Left renal cortex interstitium (tissue), 4 donors: ENCODE results near the gene RGS14. TPM values are rescaled to one million over a fixed set of nuclear protein-coding genes. Genes with fewer than 3 reads are reported as not detected.
"Not testable (repeated sequence)": the region's sequence is repeated elsewhere in the genome, so short reads cannot be mapped to it uniquely, and the experiment has no call there.

Experiments
- DNase-seq, 4 donors: peaks; one replicate each; pipeline ENCODE4 v3.0.0-alpha.2; 2013; ENCODE audit warnings: low read depth in 4 of 4, low spot score in 2 of 4, missing footprints in 1 of 4
- polyA plus RNA-seq, 4 donors: library from polyadenylated mRNA; unstranded; fragments of 120-200 nt; gene quantifications; one replicate each; pipeline ENCODE4 v1.2.1, GENCODE V29; 2013; ENCODE audit not compliant: insufficient read length in 4 of 4

RGS14 gene
- polyA plus RNA-seq, 4 donors, result 9.5 to 24.9 (median 16.9) TPM

DNA sequence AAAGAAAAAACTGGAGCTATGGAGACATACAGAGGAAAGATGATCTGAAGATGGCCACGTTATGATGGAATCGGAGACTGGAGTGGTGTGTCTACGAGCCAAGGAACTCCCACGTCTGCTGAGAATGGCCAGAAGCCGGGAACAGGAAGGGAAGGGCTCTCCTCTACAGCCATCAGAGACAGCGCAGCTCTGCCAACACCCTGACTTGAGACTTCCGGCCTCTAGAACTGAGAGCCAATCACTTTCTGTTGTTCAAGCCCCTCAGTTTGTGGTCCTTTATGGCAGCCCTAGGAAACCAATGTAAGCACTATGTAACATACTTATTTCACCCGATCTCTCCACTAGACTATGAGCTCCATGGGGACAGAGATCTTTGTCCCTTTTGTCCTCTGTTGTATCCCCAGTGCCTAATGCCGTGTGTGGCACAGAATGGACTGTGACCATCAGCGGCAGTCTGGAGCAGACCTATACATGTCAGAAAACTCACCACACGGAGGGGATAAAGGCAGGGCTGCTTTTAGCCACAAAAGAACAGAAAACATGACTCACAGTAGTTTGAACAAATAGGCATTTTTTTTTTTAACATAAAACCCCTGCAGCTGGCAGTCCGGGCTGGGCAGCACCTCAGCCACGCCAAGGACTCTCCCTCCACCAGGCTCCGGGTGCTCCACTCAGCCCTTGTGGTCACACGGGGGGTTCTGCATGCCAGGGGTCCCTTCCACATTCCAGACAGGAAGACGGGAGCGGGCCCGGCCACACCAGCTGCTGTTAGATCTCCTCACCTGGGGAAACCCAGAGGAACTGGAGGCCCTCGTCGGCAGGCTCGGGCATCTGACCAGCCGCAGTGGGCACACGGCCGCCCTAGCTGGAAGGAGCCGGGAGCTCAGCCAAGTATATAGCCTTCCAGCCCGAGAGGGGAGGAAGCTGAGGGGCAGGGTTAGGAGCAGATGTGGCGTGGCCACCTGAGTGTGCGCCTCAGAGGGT, 29.9 kb upstream of the RGS14 start:
- DNase-seq, result no peak

DNA sequence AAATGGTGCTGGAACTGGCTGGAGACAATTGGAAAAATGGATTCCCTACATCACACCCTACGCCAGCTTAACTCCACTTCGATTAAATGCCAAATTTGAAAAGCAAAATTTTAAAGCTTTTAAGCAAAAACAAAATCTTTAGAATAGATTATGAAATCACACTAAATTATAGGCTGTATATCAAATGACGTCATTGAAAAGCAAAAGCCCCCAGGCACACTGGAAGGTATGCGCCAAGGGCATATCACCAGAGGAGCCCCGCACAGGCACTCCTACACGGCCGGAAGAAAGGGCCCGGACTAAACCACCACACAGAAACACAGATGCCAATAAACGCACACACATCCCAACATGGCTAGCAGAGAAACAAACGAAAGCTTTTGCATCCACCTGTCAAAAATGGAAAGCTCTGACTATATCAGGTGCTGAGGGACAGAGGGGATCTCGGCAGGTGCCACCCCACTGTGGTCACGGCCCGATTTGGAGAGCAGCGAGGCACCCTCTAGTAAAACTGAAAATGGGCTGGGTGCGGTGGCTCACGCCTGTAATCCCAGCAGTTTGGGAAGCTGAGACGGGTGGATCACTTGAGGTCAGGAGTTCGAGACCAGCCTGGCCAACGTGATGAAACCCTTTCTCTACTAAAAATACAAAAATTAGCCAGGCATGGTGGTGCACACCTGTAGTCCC, 29.0 kb upstream of the RGS14 start:
- DNase-seq, result no peak

DNA sequence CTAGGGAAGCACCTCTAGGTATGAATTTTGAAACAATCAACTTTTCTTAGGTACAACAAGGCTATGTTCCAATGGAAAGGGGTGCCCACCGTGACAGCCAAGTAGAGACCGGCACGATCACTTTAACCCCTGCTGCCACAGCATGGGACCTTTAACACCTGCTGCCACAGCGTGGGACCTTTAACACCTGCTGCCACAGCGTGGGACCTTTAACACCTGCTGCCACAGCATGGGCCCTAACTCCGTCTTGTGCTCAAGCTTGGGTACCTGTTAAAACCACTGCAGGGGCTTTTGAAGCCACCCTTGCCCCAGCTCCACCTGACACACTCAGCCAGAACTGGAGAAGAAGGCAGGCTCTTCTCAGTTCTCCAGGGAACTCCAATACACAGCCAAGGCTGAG, 27.8 kb upstream of the RGS14 start:
- DNase-seq, result no peak

DNA sequence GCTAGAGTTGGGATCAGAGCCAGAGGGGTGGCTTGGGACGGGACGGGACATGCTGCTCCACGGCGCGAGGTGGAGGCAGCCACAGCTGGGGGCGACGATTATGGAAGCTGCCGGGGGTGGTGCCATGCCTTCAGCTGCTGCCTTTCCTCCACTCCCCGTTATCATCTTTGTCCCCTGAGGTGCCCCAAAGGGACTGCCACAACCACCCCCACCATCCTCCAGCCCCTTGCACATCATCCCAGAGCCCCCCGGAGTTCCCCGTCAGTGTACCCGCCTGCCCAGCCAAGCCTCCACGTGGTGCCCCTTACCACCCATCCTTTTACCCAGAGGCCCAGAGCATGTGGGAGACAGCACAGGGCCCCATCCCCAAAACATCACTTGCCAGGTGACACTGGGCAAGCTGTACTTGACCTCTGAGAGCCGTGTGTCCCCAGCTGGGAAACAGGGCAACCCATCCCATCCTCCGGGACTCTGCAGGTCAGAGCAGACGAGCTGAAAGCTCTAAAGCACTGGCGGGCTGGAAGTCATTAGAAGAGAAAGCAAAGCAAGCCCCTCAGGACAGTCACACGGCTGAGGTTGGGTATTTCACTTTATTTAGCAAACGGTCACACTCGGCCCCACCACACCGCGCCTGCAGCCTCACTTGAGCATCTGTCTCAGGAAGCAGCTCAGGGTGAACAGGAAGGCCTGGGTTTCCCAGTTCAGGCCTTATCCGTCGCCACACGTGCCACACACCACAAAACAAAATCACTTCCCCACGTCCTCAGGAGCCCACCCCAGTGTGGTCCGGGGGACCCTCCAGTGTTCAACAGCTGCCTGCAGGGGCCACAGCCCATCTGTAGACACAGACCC, 26.5 kb upstream of the RGS14 start:
- DNase-seq, result no peak

DNA sequence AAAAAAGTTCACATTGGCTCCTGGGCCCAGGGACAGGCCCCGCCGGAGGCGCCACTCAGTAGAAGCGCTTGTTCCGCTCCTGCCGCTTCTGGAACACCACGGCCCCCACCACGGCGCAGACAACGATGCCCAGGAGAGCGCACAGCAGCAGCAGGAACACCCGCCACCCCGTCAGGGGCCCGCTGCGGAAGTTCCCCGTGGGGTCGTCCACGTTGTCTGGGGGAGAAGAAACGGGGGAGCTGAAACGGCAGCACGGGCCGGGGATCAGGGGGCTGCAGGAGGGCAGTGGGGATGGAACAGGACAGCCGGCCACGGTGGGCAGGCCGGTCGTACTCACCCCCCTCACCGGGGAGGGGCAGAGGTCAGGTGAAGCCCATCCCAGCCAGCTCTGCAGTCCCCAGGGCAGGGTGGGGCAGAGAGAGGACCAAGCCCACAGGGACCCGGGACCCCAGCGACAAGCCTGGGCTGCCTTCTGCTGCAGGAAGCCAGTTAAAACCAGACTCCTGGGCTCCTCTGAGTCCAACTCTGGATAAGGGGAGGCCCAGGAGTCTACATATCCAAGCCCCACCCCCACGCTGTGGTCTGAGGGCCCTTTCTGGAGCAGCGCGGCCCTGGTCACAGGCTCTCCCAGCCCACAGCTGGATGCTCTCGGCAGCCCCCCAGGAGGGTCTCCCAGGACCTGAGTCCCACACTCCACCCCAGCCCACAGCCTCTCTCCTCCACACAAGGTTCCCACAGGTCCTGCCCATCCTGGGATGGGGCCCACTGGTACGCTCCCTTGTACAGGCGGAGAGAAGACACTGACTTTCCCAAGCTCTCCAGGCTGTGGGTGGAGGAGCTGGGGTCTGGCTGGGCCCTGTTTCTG, 25.5 kb upstream of the RGS14 start:
- DNase-seq, result no peak

DNA sequence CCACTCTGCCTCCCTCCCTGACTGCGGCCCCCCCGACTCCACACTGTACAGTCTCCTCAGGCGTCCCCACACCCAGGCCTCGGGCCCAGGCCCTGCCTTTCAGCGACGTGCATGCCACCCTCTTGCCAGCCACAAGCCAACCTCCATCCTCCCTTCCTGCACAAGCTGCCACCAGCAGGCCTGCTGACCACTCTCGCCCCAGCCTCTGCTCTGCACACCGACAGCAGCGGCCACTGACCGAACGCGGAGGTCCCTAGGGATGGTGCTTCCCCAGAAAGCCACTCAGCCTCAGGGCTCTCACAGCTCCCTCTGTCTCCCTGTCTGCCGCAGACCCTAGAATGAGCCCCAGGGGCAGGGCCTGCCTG, 24.8 kb upstream of the RGS14 start:
- DNase-seq, result no peak

DNA sequence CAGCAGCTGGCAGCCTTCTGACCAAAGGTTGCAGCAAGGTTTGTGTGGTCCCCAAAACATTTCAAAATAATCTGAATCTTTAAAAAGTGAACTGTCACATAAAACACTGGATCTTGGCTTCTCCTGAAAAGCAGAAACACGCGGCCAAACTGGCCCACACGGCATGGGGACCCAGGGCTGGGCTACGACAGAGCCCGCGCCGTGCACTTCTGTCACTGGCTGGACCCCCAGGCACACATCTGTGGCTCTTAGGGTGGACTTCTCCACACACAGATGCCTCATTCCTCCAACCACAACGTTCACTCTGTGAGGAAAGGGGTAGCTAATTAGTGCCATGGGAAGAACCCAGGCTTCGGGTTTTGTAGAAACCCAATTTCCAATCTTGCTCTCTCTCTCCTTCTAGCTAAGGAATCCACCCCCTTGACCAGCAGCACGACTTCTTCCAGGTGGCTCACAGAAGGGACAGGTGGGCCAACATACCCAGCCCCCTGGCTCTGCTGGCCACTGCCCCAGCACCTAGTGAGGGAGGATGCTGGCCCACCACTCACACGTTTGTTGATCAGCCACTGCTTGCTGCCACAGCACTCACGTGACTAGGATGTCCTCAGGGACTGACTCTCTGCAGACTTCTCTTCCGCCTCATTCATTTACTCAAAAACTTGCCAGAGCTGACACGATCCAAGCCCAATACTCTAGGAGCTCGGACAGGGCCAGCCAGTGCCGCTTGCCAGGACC, 24.1 kb upstream of the RGS14 start:
- DNase-seq, result no peak

DNA sequence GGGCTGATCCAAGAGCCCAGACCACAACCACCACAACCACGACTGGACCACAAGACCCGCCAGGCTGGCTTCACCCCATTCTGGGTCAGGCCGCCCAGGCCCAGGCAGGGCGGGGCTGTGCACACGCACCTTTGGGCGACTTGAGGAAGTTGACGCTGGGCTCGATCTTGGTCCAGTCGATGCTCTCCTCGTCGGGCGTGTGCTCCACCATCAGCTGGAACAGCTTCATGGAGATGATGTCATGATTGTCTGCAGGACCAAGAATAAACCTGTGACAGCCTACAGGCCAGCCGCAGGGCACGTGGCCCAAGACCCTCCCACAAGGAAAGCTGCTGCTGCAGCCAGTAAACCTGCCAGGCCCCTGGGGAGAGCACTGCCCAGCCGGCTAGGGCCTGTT, 23.6 kb upstream of the RGS14 start:
- no peak for DNase-seq

DNA sequence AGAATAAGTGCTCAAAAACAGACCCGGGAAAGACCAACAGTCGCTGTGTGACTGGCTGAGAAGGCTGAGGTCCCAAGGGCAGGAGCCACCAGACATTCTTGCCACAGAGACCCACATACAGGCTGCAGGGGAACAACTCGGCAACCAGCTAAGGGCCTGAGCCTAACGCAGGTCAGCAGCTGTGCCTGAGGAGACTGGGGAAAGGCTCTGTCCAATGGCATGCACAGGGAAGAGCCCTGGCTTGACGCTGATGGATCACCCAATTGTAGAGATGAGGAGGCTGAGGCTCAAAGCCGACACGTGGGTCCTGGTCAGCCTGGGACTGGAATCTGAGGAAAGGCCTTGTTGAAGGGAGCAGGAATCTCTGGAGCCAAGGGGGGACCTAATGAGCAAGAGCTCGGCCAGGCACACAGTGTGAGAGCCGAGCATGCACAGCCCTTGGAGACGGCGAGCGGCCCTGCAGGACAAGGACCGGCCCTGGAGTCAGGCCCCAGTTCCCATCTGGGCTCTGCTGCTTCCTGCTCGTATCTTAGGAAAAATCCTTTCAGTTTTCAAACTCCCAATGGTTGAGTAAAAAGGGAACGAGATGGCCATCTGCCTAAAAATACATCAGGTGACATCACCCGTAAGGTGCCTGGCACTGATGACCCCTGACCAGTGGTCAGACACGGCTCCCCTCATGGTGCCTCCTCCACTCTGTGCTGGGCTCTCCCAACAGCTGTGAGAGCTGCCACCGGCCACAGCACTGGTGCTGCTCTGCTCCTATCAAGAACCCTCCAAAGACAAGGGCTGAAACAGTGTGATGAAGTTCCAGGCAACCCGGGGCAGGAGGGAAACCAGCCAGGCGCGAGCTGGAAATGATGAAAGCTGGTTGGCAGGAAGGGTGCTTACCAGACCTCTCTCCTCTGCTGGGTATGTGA, 22.7 kb upstream of the RGS14 start:
- DNase-seq, result no peak

DNA sequence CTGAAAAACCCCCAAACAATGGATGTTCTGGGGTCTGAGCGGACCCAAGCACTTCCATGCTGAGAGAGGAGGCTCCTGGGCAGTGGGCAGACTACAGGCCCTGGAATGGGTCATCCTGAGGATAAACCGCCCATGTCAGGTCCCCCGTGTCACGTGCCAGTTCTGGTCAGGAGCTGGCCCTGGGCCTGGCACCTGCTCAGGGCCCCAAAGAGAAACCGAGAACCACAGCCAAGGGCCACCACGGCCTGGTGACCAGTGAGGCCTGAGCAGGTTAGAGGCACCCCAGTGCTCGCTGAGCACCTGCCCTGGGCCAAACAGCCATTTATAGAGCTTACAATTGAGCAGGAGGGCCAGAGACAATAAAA, 22.0 kb upstream of the RGS14 start:
- DNase-seq, result no peak

DNA sequence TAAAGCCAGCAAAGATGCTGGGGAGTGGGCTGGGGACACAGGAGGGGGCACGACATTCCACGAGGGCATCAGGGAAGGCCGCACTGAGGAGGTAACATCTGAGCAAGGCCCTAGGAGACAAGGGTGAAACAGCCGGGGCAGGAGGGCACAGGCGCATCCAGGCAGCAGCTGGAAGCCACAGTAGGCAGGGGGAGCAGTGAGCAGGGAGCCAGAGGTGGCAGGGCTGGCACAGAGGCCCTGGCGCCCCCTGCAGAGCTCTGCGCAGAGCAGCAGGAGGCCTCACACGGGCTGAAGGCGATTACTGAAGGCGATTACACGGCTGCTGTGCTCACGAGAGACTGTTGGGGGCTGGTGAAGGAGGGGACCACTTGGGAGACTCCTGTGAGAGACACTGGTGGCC, 21.6 kb upstream of the RGS14 start:
- DNase-seq, result no peak

DNA sequence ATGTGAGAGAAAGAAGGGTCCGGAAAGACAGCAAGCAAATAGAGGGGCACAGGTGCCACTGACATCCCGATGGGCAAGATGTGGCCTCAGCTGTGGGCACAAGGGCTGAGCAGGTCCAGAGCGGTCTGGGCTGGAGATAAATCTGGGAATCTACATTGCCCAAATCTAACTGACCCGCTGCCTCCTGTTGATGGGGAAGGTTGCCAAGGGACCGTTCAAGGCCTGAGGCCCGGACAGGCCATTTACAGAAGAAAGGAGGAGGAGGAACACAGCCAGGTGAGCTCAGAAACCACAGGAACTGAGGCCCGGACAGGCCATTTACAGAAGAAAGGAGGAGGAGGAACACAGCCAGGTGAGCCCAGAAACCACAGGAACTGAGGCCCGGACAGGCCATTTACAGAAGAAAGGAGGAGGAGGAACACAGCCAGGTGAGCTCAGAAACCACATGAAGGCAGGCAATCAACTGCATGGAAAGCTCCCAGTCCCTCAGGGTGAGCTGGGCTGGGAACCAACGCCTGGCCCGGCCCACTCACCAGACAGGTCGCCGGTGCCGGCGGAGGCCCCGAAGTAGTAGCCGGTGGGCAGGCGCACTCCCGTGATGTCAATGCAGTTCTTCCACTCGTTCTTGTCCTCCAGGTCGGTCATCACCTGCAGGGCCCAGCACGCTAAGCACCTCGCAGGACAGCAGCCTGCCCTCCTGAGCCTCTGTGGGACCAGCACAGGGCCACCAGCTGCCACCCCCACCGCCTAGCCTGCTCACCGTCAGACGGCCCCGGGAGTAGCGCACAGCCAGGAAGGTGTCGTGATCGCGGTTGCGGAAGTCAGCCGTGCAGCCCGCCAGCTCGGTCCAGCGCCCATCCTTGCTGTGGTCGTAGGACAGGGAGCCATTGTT, 20.9 kb upstream of the RGS14 start:
- no peak for DNase-seq

DNA sequence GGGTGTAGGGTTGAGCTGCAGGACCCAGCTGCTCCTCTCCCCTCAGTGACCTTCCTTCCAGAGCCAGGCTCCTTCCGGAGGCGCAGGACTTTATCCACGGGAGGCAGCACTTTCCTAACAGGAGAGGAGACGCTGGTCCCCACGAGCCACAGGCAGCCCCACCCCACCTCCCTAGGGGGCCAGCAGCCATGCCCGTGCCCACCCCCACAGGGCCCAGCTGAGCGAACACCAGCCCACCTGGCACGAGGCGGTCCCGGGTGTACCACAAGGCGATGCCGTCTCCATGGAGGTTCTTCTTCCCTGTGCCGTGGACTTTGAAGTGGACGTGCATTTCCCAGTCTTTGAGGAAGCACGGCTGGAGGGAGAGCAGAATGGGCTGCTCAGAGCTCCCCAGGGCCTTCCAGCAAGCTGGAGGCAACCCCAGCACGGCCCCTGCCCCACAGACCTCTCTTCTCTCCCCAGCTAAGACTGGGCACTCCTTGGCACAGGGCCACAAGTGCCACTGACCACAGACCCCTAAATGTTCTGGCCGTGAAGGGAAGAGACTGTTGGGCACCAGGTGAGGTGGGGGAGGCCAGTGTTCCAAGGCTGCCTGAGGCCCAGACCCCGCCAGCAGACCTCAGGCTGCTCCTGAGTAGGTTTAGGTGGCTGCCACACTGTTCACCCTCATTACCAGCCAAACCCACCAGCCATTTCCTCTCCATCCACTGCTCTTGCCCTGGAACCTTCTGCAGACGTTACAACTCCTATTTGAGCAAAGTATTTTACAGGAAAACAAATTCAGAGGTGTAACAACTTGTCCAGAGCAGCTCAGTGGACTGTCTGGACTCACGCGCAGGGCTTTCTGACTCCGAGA, 19.2 kb upstream of the RGS14 start:
- DNase-seq, result no peak

DNA sequence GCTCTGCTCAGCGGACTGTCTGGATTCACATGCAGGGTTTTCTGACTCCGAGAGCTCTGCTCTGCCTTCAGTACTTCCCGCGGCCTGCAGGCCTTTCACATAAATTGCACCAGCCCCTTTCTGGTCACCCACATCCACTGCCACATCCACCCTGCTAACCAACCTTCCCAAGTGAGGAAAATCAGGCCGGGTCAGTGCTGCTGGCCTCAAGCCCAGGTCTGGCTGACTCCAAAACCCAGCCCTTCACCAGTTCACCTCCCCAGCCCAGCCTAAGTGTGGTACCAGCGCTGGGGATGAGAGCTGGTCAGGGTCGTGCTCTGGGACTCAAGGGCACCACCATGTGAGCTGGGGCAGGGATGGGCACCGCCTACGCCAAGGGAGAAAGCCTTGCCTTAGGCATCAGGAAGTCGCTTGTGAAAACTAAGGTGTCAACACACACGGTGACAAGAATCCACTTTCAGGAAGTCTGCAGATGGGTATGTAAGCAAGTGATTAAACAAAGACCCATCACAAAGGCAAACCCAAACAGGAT, 18.6 kb upstream of the RGS14 start:
- no peak for DNase-seq

DNA sequence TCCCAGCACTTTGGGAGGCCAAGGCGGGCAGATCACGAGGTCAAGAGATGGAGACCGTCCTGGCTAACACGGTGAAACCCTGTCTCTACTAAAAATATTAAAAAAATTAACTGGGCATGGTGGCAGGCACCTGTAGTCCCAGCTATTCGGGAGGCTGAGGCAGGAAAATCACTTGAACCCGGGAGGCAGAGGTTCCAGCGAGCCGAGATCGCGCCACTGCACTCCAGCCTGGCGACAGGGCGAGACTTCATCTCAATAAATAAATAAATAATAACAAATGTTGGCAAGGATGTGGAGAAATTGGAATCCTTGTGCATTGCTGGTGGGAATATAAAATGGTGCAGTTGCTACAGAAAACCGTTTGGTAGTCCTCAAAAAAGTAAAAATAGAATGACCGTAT, 14.7 kb upstream of the RGS14 start:
- not testable (repeated sequence) for DNase-seq

DNA sequence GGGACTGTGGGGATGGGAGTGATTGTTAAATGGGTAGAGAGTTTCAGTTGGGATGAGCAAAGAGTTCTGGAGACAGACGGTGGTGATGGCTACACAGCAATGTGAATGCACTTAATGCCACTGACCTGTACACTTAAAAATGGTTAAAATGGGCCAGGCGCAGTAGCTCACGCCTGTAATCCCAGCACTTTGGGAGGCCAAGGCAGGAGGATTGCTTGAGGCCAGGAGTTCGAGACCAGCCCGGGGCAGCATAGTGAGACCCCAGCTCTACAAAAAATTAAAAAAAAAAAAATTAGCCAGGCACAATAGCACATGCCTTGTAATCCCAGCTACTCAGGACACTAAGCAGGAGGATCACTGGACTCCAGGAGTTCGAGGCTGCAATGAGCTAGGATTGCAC, 13.9 kb upstream of the RGS14 start:
- DNase-seq, result no peak
